C4-2B (cell line): ENCODE measurements around the gene SPTB.

Source experiments
- ZFX ChIP-seq: fragments of 450-650 bp; IDR thresholded peaks from 2 replicates; pipeline ENCODE4 v1.6.1; 2017
- TF ChIP-seq, protein P1 (sequence below): fragments of 450-650 bp; conservative IDR thresholded peaks from 2 replicates; pipeline ENCODE4 v1.5.1; 2017; ENCODE audit warnings: mild to moderate bottlenecking

GRCh38 chr14:64808449-64808848 lies 71.3 kb downstream of the SPTB start:
- TF ChIP-seq, protein P1, sequence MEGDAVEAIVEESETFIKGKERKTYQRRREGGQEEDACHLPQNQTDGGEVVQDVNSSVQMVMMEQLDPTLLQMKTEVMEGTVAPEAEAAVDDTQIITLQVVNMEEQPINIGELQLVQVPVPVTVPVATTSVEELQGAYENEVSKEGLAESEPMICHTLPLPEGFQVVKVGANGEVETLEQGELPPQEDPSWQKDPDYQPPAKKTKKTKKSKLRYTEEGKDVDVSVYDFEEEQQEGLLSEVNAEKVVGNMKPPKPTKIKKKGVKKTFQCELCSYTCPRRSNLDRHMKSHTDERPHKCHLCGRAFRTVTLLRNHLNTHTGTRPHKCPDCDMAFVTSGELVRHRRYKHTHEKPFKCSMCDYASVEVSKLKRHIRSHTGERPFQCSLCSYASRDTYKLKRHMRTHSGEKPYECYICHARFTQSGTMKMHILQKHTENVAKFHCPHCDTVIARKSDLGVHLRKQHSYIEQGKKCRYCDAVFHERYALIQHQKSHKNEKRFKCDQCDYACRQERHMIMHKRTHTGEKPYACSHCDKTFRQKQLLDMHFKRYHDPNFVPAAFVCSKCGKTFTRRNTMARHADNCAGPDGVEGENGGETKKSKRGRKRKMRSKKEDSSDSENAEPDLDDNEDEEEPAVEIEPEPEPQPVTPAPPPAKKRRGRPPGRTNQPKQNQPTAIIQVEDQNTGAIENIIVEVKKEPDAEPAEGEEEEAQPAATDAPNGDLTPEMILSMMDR, result no peak
- no peak for TF ChIP-seq ZFX
